GM10847 (cell line): Measurements from ENCODE around the gene ABCA8.

Source experiments
- POLR2A ChIP-seq: IDR thresholded peaks from 2 replicates; pipeline ENCODE4 v1.6.1; 2011; ENCODE audit not compliant: insufficient read length; ENCODE audit errors: extremely low read depth

Gene ABCA8

DNA sequence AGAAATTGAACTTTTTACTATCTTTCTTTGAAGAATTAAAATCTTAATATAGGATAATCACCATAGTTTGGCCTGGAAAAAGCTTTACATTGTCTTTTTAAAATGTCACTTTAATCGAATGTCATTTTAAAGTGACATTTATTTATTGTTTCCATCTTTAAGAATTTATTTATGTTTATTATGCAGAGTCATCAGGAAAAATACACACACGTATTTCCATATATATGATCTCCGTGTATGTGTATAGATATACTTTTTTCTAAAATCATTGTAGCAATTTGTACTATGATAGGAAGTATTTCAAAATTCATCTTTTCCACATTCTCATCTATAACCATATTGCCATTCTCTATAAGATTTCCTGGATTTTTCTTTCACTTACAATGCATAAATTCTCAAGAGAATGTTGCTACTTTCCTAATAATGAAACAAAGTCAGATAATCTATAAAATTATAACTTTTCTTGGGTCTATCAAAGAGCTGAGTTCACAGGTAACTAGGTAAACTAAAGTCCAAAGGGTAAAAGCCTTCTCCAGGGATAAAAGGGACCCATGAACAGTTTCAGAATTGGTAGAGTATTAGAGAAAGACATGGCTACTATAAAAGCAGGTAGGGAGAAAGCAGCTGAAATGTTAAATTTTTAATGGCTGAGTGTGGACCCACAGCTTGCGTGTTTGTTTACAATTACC is 11.9 kb downstream of the ABCA8 start:
- no peak for TF ChIP-seq POLR2A

GRCh38 chr17:68942389-68942788 is 12.8 kb downstream of the ABCA8 start:
- TF ChIP-seq POLR2A, result no peak

GRCh38 chr17:68941761-68942160 is 13.4 kb downstream of the ABCA8 start:
- no peak for TF ChIP-seq POLR2A

GRCh38 chr17:68939195-68939594 is 16.0 kb downstream of the ABCA8 start:
- no peak for TF ChIP-seq POLR2A

GRCh38 chr17:68937890-68938514 is 17.2 kb downstream of the ABCA8 start:
- no peak for TF ChIP-seq POLR2A

DNA sequence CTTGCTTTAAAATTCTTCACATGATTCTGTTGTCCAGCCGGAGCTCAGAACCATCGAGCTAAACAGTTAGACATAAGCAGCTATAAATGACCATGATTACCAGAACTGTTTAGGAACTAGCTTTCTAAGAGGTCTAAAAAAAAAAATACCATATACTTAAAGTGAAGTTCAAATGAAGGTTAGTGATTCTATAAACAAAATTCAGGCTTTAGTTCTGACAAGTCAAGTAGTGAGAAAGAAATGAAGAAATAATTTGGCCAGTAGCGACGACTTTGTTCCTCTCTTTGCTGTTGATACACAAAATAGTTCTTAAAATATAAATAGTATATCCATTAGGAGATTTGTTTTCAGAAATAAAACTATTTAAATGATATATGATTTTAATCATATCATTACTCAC is 27.7 kb downstream of the ABCA8 start:
- TF ChIP-seq POLR2A, result no peak

DNA sequence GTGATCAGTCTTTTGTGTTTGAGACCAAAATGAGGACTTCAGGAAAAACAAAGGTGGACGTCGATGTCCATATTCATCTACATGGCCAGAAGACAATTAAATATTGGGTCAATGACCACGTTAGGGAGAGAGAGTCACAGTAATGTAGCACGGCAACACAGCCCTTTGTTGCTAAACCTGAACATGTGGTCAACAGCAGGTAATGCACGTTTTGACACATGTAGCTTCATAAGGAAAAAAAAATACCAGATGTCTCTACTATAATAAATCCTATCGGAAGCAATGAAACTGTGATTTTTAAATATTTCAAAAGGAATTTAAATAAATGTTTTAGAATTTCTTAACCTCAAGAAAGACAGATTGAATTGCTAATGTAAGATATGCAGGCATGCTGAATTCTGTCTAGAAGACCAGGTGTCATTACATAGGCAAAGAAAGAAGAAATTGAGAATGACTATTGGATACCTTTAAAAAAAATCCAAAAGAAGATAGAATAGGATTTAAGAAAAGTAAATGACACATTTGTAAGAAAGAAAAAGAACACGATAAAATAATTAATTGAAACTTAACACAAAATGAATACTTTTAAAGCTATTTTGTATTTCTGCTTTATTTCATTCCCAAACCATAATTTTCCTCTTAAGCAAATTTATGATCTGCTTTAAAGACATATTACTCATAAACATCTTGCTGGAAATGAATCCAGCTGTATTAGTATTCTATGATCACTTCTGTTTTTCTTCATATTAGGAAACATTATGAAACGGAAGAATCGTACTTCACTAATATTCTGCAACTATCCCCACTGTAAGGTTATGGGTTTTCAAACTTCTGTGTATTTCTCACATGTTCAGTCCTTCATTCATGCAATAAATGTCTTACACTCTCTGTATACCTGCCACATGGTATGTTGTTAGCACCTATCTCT is 30.1 kb downstream of the ABCA8 start:
- TF ChIP-seq POLR2A, result no peak

DNA sequence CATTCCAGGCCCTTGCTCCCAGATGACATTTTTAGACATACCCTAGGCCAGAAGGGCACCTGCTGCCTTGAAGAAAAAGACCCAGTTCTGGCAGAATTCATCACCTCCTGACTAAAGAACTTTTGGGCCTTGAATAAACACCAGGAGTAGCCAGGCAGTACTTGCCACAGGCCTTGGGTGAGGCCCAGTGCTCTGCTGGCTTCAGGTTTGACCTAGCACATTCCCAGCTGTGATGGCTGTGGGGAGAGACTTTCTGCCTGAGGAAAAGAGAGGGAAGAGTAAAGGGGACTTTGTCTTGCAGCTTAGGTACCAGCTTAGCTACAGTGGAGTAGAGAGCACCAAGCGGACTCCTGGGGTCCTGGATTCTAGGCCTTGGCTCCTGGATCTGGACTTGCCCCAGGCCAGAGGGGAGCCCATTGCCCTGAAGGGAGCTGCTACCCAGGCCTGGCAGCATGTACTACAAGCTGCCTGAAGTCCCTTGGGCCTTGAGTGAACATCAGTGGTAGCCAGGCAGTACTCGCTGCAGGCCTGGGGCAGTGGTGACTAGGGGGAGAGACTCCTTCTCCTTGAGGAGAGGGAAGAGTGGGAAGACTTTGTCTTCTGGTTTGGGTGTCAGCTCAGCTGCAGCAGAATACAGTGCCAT is 44.3 kb downstream of the ABCA8 start:
- no peak for TF ChIP-seq POLR2A

GRCh38 chr17:68910251-68910705 is 44.9 kb downstream of the ABCA8 start:
- no peak for TF ChIP-seq POLR2A

DNA sequence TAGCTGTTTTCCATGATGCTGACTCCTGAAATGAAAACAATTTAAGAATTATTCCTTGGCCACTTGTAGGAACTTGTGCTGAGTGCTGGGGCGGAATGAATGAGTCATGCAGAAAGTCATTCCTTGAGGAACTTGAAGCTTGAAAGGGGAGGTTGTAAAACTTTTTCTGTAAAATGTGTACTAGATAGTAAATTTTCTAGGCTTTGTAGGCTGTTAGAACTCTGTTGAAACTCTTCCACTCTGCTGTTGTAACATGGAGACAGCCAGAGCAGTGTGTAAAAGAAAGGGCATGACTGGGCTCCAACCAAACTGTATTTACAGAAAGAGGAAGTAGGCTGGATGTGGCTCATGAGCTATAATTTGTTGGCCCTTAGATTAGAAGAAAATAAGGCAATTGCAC is 46.1 kb downstream of the ABCA8 start:
- no peak for TF ChIP-seq POLR2A

DNA sequence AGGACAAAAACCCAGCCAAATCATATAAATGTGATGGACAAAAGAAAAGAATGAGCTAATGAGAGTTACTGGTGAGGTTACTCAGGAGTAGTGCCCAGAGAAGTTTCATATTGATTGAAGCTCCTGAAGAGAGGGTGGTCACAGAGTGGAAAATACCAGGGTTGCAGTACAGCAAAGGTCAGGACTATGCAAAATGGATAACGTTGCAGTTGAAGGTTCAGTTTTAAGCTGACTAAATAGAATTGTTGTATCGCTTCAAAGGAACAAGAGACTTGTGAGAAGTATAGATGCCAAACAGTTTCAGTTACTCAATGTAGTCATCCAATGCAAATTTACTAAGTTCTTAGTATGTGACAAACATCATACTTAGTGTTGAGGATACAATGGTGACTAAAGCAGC is 47.1 kb downstream of the ABCA8 start:
- TF ChIP-seq POLR2A, result no peak

DNA sequence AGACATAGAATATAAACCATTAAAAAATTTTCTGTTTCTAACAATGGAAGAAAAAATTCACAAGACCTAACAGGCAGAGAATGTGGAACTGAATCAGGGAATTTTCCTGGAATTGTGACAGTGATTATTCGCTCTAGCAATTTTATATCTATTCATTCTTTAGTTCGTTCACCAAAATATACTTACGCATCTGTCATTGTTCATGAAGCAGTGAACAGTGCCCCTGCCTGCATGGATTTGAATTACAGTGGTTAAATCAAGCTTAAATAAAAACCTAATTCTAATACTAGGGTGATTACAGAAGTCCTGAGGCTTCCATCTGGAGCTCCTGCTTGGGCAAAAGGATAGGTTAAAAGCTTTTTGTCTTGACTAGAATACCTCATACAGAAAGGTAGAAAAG is 48.6 kb downstream of the ABCA8 start:
- TF ChIP-seq POLR2A, result no peak

- no peak for TF ChIP-seq POLR2A
These were observed 51.9 kb downstream of the ABCA8 start for GRCh38 chr17:68903286-68903685.

GRCh38 chr17:68897557-68897956 is 57.6 kb downstream of the ABCA8 start:
- TF ChIP-seq POLR2A, result no peak

- TF ChIP-seq POLR2A, result no peak
These were observed 62.5 kb downstream of the ABCA8 start for GRCh38 chr17:68892658-68893057.
